Measurements from ENCODE around the gene COX6A1.

Gene COX6A1

DNA sequence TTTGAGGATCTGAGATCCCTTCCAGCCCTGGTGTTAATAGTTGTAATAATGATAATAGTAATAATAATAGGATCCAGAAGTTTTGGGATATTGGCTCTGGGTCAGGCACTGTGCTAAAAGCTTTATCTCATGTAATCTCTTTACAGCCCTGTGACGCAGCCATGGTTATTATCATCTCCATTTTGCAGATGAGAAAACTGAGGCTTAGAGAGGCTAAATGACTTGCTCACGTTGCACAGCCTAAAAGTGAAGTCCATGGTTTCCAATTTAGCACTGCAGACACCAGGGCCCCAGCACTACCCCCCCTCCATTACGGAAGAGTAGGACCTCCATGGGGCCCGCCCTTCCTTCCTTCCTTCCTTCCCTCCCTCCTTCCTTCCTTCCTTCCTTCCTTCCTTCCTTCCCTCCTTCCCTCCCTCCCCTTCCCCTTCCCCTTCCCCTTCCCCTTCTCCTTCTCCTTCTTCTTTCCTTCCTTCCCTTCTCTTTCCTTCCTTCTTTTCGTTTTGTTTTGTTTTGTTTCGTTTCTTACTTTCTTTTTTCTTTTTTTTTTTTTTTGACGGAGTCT, 14.9 kb upstream of the COX6A1 start:
- ChIA-PET CTCF (no interaction called here), POLR2A (no interaction called here)
- TF ChIP-seq, protein P1, sequence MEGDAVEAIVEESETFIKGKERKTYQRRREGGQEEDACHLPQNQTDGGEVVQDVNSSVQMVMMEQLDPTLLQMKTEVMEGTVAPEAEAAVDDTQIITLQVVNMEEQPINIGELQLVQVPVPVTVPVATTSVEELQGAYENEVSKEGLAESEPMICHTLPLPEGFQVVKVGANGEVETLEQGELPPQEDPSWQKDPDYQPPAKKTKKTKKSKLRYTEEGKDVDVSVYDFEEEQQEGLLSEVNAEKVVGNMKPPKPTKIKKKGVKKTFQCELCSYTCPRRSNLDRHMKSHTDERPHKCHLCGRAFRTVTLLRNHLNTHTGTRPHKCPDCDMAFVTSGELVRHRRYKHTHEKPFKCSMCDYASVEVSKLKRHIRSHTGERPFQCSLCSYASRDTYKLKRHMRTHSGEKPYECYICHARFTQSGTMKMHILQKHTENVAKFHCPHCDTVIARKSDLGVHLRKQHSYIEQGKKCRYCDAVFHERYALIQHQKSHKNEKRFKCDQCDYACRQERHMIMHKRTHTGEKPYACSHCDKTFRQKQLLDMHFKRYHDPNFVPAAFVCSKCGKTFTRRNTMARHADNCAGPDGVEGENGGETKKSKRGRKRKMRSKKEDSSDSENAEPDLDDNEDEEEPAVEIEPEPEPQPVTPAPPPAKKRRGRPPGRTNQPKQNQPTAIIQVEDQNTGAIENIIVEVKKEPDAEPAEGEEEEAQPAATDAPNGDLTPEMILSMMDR (IDR thresholded peaks at IDR 0.05; ENCODE audit: control extremely low read depth, extremely low read depth, low read depth, missing control alignments), result no peak
- no peak for DNase-seq (ENCODE audit: extremely low spot score)

DNA sequence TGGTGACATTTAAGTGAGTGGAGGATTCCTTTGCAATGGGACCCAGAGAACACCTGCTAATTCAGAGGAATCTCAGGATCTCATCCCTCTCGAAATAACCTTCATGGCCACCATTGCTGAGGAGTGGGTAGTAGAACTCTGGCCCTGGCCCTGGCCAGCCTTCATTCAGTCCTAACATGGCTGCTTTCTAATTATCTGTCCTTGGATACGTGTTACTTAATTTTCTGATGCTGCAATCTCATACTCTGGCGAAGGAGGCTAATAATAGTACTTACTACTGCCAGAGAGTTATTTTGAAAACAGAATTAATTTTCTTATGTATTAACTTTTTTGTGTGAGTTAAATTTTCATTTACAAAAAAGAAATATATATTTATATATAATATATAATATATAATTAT, 12.1 kb upstream of the COX6A1 start:
- TF ChIP-seq, protein P1 (IDR thresholded peaks at IDR 0.05; ENCODE audit: control extremely low read depth, extremely low read depth, low read depth, missing control alignments), result no peak
- ChIA-PET POLR2A (no interaction called here), CTCF (no interaction called here)
- no peak for DNase-seq (ENCODE audit: extremely low spot score)

DNA sequence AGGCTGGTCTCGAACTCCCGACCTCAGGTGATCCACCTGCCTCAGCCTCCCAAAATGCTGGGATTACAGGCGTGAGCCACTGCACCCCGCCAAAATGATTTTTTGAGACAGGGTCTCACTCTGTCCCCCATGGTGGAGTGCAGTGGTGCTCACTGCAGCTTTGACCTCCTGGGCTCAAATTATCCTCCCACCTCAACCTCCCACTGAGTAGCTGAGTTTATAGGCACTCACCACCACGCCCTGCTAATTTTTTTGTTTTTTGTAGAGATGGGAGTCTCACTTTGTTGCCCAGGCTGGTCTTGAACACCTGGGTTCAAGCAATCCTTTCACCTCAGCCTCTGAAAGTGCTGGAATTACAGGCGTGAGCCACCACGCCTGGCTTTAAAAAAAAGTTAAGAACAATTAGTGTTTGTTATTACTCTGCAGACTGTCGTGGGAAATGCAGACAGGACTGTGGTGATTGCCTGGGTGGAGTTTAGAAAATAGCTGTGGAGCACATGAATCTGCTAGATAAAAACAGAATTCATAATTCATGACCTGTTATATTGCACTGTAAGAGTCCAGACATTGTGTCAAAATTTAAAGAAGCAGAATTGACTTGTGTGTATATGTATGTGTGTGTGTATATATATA, 9.2 kb upstream of the COX6A1 start:
- DNase-seq (ENCODE audit: extremely low spot score), result no peak
- POLR2A ChIA-PET, result interaction anchor here (0.6 kb wide), 1 partner anchor 136 kb away, joined by 3 read pairs; the partner anchor contains the start of gene RNU4-1
- TF ChIP-seq, protein P1 (IDR thresholded peaks at IDR 0.05; ENCODE audit: control extremely low read depth, extremely low read depth, low read depth, missing control alignments), result no peak
- CTCF ChIA-PET, result interaction anchor here (1.0 to 2.2 kb wide), 8 partner anchors 8 to 104 kb away, joined by 3 to 10 read pairs (median 4); partner anchors contain the start of gene COX6A1

DNA sequence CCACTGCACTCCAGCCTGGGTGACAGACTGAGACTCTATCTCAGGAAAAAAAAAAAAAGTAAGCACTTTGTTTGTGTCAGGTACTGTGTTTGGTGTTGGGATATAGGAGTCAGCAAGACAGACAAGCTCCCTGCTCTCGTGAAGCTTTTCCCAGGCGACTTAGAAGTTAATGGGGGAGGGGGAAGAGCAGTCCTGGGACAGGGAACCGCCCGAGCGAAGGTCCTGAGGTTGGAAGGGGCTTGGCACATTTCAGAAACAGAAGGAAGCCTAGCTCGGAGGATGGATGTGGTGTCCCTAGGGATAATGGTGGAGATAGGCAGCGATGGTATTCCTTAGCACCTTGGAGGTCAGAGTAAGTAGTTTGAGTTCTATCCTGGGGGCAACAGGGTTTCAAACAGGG, 8.5 kb upstream of the COX6A1 start:
- ChIA-PET POLR2A (interaction anchor here (0.6 kb wide), 1 partner anchor 137 kb away, joined by 3 read pairs; the partner anchor contains the start of gene RNU4-1), CTCF (interaction anchor here (0.9 to 2.2 kb wide), 12 partner anchors 8 to 203 kb away, joined by 3 to 10 read pairs (median 3); partner anchors contain the start of gene COX6A1)
- no peak for DNase-seq (ENCODE audit: extremely low spot score)
- TF ChIP-seq, protein P1 (IDR thresholded peaks at IDR 0.05; ENCODE audit: control extremely low read depth, extremely low read depth, low read depth, missing control alignments), result no peak

DNA sequence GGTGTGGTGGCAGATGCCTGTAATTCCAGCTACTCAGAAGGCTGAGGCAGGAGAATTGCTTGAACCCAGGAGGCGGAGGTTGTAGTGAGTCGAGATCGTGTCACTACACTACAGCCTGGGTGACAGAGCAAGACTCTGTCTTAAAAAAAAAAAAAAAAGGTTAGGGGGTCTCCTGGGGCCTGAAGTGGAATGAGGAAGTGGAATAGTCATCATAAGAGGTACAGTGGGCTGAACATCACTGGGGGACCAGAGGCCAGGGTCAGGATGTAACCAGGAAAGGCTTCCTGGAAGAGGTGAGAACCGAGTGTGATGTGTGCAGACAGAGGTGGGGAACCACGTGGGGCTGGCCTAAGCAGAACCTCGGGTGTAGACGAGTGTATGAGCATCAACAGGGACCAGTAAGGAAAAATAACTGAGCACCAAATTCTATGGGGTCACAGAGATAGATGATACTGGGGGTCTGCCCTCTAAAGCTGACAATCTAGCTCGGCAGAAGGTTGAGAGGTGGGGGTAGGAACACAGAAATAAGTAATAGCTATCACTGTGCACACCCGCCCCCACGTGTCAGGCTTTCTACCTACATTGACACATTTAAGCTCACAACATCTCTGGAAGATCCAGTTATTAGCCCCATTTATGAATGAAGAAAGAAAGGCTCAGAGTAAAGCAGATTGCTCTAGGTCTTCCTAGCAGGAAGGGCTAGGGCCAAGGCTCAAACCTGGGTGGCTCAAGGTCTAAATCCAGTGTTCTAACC, 5.0 kb upstream of the COX6A1 start:
- TF ChIP-seq, protein P1 (IDR thresholded peaks at IDR 0.05; ENCODE audit: control extremely low read depth, extremely low read depth, low read depth, missing control alignments), result no peak
- no peak for DNase-seq (ENCODE audit: extremely low spot score)
- ChIA-PET CTCF (interaction anchor here (0.9 to 1.6 kb wide), 3 partner anchors 12 to 108 kb away, joined by 3 read pairs; no protein-coding TSS in a partner anchor), POLR2A (no interaction called here)

DNA sequence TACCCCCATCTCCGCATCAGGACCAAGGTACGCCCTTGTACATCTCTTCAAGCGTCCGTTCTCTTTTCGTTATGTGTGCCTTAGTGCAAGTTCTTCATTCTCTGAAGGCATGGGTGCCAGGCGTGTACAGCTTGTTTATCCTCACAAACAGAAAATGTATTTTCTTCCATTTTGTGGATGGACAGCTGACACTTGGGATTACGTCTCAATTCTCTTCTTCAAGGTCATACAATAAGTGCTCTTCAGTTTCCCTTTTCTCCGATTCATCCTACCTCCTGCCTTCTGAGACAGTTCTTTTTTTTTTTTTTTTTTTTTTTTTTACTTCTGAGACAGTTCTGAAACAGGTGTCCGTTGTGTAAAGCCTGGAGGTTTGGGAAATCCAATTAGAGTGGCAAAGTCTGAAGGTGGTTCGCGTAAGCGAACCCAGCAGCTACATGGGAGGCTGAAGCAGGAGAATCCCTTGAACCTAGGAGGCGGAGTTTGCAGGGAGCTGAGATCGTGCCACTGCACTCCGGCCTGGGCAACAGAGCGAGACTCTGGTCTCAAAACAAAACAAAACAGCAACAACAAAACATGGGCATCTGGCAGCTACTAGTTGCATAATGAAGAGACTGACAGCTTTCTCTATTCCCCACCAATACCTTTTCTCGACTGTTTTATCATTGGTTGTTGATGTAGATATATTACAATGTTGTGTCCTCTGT, 734 bp downstream of the COX6A1 start:
- no peak for DNase-seq (ENCODE audit: extremely low spot score)
- POLR2A ChIA-PET, result interaction anchor here (1.4 kb wide), 1 partner anchor 57 kb away, joined by 4 read pairs; the partner anchor contains the start of gene DYNLL1
- CTCF ChIA-PET, result interaction anchor here (0.7 to 4.2 kb wide), 9 partner anchors 8 to 112 kb away, joined by 3 to 22 read pairs (median 4); partner anchors contain the start of gene PLA2G1B
- TF ChIP-seq, protein P1 (IDR thresholded peaks at IDR 0.05; ENCODE audit: control extremely low read depth, extremely low read depth, low read depth, missing control alignments), result no peak

Measured in GM10248 (cell line).